ENCODE data around the gene SP7.

The SP7 gene

GRCh38 chr12:53344824-53345485, 8.8 kb upstream of the SP7 start:
- peak; percentile 79 for TF ChIP-seq CTCF (IDR thresholded peaks at IDR 0.05; ENCODE audit: borderline replicate concordance, insufficient read depth, low read depth, low read length)
- peak overlapping the region; percentile 57 for H3K4me3 ChIP-seq (ENCODE audit: low read depth, low read length)

- no peak overlapping the region for H3K4me3 ChIP-seq (ENCODE audit: low read depth, low read length)
- TF ChIP-seq CTCF (IDR thresholded peaks at IDR 0.05; ENCODE audit: borderline replicate concordance, insufficient read depth, low read depth, low read length), result no peak
Measured at GRCh38 chr12:53344487-53344823, 8.3 kb upstream of the SP7 start.

DNA sequence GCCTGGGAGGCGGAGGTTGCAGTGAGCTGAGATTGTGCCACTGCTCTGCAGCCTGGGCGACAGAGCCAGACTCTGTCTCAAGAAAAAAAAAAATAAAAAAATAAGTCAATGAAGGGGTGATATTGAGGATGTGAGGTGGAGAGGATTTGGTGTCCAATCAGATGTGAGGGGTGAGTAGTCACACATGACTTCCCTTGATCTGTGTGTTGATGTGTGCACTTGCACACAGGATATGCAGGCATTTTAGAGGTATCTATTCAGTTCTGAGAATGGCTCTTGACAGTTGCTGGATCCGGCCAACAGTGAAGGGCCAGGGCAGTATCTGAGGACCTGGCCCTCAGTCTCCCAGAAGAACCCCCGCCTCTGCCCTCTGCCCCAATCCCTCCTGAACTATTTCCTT, 7.8 kb upstream of the SP7 start:
- H3K4me3 ChIP-seq (ENCODE audit: low read depth, low read length), result no peak overlapping the region
- TF ChIP-seq CTCF (IDR thresholded peaks at IDR 0.05; ENCODE audit: borderline replicate concordance, insufficient read depth, low read depth, low read length), result no peak

GRCh38 chr12:53343449-53343848, 7.3 kb upstream of the SP7 start:
- TF ChIP-seq CTCF (IDR thresholded peaks at IDR 0.05; ENCODE audit: borderline replicate concordance, insufficient read depth, low read depth, low read length), result no peak
- no peak overlapping the region for H3K4me3 ChIP-seq (ENCODE audit: low read depth, low read length)

DNA sequence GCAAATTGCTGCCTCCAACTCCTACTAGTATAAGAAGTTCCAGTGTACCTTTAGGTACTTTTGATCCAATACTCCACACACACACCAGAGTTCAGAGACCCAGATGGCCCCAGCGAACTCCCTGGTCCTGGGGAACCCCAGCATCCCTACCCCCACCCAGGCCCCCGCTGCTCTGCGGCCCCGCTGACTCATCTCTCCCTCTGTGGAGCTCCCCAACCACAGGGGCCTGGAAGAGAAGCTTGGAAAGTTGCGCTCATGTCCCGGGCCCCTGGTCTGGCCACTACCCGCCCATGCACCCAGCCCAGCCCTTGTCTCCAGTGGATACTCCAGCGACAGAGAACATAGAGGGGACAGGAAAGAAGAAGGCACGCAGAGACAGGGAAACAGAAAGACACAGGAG, 4.2 kb upstream of the SP7 start:
- H3K4me3 ChIP-seq (ENCODE audit: low read depth, low read length), result no peak overlapping the region
- no peak for TF ChIP-seq CTCF (IDR thresholded peaks at IDR 0.05; ENCODE audit: borderline replicate concordance, insufficient read depth, low read depth, low read length)

DNA sequence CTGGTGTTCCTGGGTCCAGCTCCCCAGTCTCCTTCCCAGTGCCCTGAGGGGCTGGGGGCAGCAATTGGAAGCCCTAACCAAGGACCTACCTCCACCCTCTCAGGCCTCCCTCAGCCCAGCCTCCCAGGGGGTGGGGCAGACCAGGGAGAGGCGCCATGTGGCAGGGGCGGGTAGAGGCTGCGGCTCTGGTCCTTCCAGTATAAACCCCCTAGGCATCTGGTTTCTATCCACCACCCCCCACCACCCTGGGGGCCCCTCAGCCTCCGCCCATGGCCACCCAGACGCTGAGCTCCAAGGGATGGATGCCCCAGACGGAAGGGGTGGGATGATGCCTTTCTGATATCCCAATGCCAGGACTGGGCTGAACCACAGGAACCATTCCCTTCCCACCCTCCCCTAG, 2.8 kb upstream of the SP7 start:
- H3K4me3 ChIP-seq (ENCODE audit: low read depth, low read length), result no peak overlapping the region
- TF ChIP-seq CTCF (IDR thresholded peaks at IDR 0.05; ENCODE audit: borderline replicate concordance, insufficient read depth, low read depth, low read length), result no peak

GRCh38 chr12:53338017-53338416, 1.9 kb upstream of the SP7 start:
- no peak overlapping the region for H3K4me3 ChIP-seq (ENCODE audit: low read depth, low read length)
- TF ChIP-seq CTCF (IDR thresholded peaks at IDR 0.05; ENCODE audit: borderline replicate concordance, insufficient read depth, low read depth, low read length), result no peak

Data from GM12875 (cell line).